Activated CD4-positive, alpha-beta memory T cell treated with anti-CD3 and anti-CD28 coated beads, Interleukin-2, amount 10 ng/mL, durations not matched to agents 7 days and 5 days (primary cell): Measurements from ENCODE around the gene CDH8. TPM values are rescaled to one million over a fixed set of nuclear protein-coding genes. Genes with fewer than 3 reads are reported as not detected.
"Not testable (repeated sequence)": the region's sequence is repeated elsewhere in the genome, so short reads cannot be mapped to it uniquely, and the experiment has no call there.

Experiments
- CTCF ChIA-PET: fragments of 350-600 bp; sonication (Branson Sonifier 250); formaldehyde crosslinking; loops from one replicate; lab custom pipeline; 2021; ENCODE audit warnings: antibody characterized with exemption, inconsistent platforms; lab: Charles Lee
- POLR2A ChIA-PET: fragments of 350-600 bp; sonication (Branson Sonifier 250); formaldehyde crosslinking; loops from one replicate; lab custom pipeline; 2021; ENCODE audit warnings: antibody characterized with exemption; lab: Charles Lee
- DNase-seq: peaks from one replicate; pipeline ENCODE4 v3.0.0-alpha.2; 2020
- H3K27ac Mint-ChIP-seq: one replicate; pipeline ENCODE4 v1.8.0; 2021; ENCODE audit warnings: mild to moderate bottlenecking, mixed read lengths
- H3K27me3 Mint-ChIP-seq: one replicate; pipeline ENCODE4 v1.8.0; 2021; ENCODE audit warnings: mixed read lengths
- H3K36me3 Mint-ChIP-seq: one replicate; pipeline ENCODE4 v1.8.0; 2021; ENCODE audit warnings: low read depth, mixed read lengths
- H3K4me1 Mint-ChIP-seq: one replicate; pipeline ENCODE4 v1.8.0; 2021; ENCODE audit warnings: mixed read lengths
- H3K4me3 Mint-ChIP-seq: one replicate; pipeline ENCODE4 v1.8.0; 2021; ENCODE audit warnings: mild to moderate bottlenecking, mixed read lengths
- H3K9me3 Mint-ChIP-seq: one replicate; pipeline ENCODE4 v1.8.0; 2021; ENCODE audit warnings: mixed read lengths
- total RNA-seq, 2 experiments: library from RNA; stranded (reverse); gene quantifications; one replicate each; pipeline ENCODE4 v1.2.3, GENCODE V29; 2021

Gene CDH8
- total RNA-seq, 2 experiments from 2014 or later = not detected

- no peak overlapping the region for H3K27ac Mint-ChIP-seq
- H3K9me3 Mint-ChIP-seq = peaks cover 6% of the 10 kb centered on the region
- H3K27me3 Mint-ChIP-seq = no peaks in the 10 kb centered on the region
- no peaks in the 10 kb centered on the region for H3K4me1 Mint-ChIP-seq
- H3K4me3 Mint-ChIP-seq = no peak overlapping the region
- ChIA-PET CTCF (no interaction called here), POLR2A (no interaction called here)
- H3K36me3 Mint-ChIP-seq = no peaks in the 10 kb centered on the region
- DNase-seq = no peak
Measured at GRCh38 chr16:61807551-61807950, 228.7 kb downstream of the CDH8 start.

DNA sequence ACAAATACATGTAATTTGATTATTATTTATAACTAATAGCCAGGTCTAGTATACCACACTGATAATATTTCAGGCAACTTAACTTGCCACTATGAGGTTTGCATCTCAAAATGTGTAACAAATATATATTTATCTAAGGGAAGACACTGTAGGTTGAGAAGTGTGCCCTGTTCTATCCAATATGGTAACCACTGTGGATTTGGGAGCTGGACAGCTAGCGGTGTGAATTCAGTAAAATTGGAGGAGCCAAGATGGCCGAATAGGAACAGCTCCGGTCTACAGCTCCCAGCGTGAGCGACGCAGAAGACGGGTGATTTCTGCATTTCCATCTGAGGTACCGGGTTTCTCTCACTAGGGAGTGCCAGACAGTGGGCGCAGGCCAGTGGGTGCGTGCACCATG lies 235.0 kb downstream of the CDH8 start:
- H3K36me3 Mint-ChIP-seq, DNase-seq, H3K4me1 Mint-ChIP-seq, H3K27ac Mint-ChIP-seq, CTCF ChIA-PET, H3K4me3 Mint-ChIP-seq, POLR2A ChIA-PET, H3K27me3 Mint-ChIP-seq: not testable (repeated sequence)
- peaks cover 11% of the 10 kb centered on the region for H3K9me3 Mint-ChIP-seq

DNA sequence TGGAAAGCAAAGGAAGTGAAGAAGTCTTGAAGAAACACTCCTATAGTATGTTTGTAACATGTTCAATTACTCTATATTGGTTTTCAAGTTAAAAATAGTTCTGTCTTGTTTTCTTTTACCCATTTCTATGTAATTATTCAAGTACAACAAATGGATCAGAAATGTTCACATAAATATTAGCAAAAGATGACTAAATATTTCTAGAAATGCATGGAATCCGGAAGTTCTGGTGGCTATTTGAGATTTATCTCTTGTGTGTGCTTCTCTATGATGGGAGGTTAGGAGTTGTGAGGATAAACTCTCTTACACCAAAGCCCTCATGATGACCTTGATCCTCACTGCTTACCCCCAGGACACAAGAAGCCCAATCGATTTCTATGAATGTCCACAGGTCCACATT lies 237.5 kb downstream of the CDH8 start:
- no peak overlapping the region for H3K4me3 Mint-ChIP-seq

DNA sequence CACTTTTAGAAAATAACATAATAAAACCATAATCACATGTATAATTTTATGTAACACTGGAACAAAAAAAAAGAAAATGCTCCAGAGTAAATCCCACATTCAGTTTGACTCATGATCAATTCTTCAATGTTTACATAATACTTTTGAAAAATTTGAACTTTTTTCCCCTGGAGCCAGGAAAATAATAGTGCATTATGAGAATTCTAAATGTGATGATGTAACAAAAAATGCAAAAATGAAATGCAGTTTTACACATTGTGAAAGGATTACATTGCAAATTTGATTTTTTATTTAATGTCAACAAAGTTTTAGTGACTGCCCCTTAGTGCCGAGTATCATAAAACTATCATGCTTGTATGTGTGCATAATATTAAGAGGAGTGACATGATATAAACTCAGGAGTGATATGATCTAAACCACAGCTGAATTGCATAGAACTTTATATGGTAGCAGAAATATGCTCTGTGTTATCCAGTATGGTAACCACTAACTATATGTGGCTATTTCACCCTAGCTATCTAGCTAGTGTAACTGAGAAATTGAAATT lies 238.2 kb downstream of the CDH8 start:
- no peaks in the 10 kb centered on the region for H3K4me1 Mint-ChIP-seq
- no peak for DNase-seq
- H3K9me3 Mint-ChIP-seq = peaks cover 17% of the 10 kb centered on the region
- ChIA-PET CTCF (no interaction called here), POLR2A (no interaction called here)
- H3K4me3 Mint-ChIP-seq = no peak overlapping the region
- H3K36me3 Mint-ChIP-seq = no peaks in the 10 kb centered on the region
- H3K27ac Mint-ChIP-seq = no peak overlapping the region
- H3K27me3 Mint-ChIP-seq = no peaks in the 10 kb centered on the region

More for the DNA sequence above, 237.5 kb downstream of the CDH8 start:
- H3K36me3 Mint-ChIP-seq = no peaks in the 10 kb centered on the region
- no peaks in the 10 kb centered on the region for H3K4me1 Mint-ChIP-seq
- no peak overlapping the region for H3K27ac Mint-ChIP-seq
- peaks cover 11% of the 10 kb centered on the region for H3K9me3 Mint-ChIP-seq
- CTCF ChIA-PET = no interaction called here
- H3K27me3 Mint-ChIP-seq = no peaks in the 10 kb centered on the region
- POLR2A ChIA-PET = no interaction called here
- no peak for DNase-seq

DNA sequence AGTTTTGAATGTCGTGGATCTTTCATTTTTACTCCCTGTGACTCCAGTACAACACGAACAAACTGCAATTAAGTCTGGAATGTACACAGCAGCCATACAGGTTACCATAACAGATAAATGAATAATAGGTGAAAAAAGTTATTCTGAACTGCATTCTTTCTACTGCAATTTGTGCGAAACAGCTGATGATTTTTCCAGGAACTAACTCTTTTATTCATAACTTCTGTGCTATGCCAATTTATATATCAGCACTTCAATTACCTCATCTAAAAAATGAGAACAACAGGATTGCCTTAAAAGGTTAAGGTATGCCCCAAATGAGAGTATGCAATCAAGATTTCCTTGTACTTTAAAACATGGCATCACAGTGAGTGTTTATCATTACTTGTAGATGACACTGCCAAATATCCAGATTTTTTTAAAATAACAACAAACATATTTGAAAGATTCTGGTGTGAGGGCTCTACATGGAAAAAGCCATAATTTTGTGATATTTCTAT lies 238.9 kb downstream of the CDH8 start:
- POLR2A ChIA-PET = no interaction called here
- Mint-ChIP-seq H3K27me3 (no peaks in the 10 kb centered on the region), H3K4me3 (no peak overlapping the region), H3K9me3 (peaks cover 17% of the 10 kb centered on the region), H3K4me1 (no peaks in the 10 kb centered on the region), H3K27ac (no peak overlapping the region), H3K36me3 (no peaks in the 10 kb centered on the region)
- DNase-seq = no peak
- CTCF ChIA-PET = no interaction called here

DNA sequence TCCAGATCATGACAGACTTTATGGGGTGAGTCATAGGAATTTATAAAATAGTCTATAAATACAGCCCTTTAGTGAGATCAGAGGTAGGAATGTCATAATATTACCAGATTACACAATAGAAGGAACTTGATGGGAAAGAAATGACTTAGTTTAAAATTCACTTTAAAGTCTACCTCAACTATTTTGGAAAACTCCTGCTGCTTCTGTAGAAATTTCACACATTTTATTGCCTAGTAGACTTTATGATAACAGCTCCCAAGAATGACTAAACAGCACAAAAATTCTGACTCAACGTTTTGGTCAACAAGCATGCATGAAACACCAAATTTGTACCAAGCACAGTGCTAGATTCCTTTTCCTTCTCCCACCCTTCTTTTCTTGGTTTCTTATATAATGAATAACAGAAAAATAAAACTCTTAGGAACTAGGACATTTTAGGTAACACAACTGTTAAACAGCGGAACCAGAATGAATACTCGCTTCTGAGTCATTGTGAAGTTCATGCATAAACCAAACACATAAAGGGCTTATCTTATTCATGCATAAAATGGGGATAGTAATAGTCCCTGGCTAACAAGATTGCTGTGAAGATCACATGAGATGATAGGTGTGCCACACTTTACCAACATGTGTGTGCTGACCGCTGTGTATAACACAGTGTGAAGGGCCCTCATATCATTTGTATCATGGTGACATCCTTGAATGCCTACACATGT lies 243.9 kb downstream of the CDH8 start:
- H3K27ac Mint-ChIP-seq = no peak overlapping the region
- no peaks in the 10 kb centered on the region for H3K36me3 Mint-ChIP-seq
- ChIA-PET POLR2A (no interaction called here), CTCF (no interaction called here)
- no peaks in the 10 kb centered on the region for H3K4me1 Mint-ChIP-seq
- no peak for DNase-seq
- H3K27me3 Mint-ChIP-seq = no peaks in the 10 kb centered on the region
- no peak overlapping the region for H3K4me3 Mint-ChIP-seq
- H3K9me3 Mint-ChIP-seq = peaks cover 8% of the 10 kb centered on the region

DNA sequence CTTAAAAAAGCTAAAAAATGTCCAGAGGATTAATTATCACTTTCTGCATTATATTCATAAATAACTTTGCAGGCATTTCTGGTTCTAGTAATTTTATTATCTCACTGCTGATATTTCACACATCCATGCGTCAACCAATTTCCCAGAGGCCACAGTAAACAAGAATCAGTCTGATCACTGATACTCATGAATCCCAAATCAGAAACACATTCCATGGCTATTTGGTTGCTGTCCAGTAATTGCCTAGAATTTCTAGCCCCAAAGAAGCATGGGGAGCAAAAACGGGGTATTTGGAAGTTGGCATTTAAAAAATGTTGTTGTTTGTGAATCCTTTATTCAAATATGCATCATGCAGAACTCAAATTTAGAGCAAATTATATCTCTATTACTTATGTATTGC lies 244.8 kb downstream of the CDH8 start:
- no peak overlapping the region for H3K4me3 Mint-ChIP-seq

DNA sequence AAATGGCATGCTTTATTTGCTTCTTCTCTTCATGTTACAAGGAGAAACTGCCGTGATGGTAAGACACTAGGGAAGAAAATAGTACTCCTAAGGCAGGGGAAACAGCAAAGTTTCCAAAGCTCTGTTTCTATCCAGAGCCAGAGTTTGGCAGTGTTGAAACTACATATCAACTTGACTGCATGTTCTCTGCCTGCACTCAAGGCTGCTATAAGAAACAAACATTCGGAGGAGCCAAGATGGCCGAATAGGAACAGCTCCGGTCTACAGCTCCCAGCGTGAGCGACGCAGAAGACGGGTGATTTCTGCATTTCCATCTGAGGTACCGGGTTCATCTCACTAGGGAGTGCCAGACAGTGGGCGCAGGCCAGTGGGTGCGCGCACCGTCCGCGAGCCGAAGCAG lies 254.4 kb downstream of the CDH8 start:
- H3K27ac Mint-ChIP-seq, H3K4me1 Mint-ChIP-seq, H3K4me3 Mint-ChIP-seq, H3K27me3 Mint-ChIP-seq, H3K36me3 Mint-ChIP-seq, H3K9me3 Mint-ChIP-seq, CTCF ChIA-PET, DNase-seq, POLR2A ChIA-PET: not testable (repeated sequence)

More for the DNA sequence above, 244.8 kb downstream of the CDH8 start:
- H3K36me3 Mint-ChIP-seq = no peaks in the 10 kb centered on the region
- no peaks in the 10 kb centered on the region for H3K27me3 Mint-ChIP-seq
- peaks cover 6% of the 10 kb centered on the region for H3K9me3 Mint-ChIP-seq
- H3K27ac Mint-ChIP-seq = no peak overlapping the region
- POLR2A ChIA-PET = no interaction called here
- CTCF ChIA-PET = no interaction called here
- no peaks in the 10 kb centered on the region for H3K4me1 Mint-ChIP-seq
- DNase-seq = no peak

DNA sequence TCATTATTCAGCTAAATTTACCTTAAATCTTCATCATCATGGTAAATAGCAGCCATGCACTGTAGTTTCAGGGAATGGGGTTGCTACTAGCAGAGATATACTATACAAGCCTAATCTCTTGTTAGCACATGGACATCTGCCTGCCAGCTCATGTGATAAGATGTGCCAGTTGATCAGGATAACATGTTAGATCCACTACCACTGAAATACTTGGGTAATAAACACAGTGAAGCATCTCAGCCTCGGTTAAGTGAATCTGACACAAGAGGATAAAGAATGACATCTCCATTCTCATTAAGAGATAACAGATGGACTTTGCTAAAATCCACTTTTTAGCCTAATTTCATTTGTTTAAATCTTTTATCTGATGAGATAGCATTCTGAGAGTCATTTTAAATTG lies 256.1 kb downstream of the CDH8 start:
- DNase-seq = no peak
- POLR2A ChIA-PET = no interaction called here
- peaks cover 7% of the 10 kb centered on the region for H3K9me3 Mint-ChIP-seq

DNA sequence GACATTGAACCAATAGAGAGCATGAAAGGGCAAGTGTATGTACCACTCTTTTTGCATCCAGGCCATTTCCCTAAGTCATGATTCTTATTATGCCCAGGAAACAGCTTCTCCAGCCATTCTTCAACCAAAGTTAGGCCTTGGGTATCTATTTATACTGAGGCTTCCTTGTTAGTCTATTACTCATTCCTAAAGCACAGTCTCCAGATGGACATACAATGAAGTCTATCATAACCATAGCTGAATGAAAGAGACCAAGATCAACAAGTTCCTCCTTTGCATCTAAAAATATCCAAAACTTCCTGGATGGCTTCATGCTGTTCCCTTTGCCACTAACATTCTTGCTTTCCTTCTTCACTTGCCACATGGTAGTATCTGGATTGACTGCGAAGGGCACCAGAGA lies 265.9 kb downstream of the CDH8 start:
- Mint-ChIP-seq H3K4me3 (no peak overlapping the region), H3K27ac (no peak overlapping the region), H3K9me3 (peaks cover 6% of the 10 kb centered on the region), H3K36me3 (no peaks in the 10 kb centered on the region), H3K4me1 (no peaks in the 10 kb centered on the region), H3K27me3 (no peaks in the 10 kb centered on the region)
- CTCF ChIA-PET = no interaction called here
- DNase-seq = no peak
- POLR2A ChIA-PET = no interaction called here

More for the DNA sequence above, 256.1 kb downstream of the CDH8 start:
- Mint-ChIP-seq H3K4me3 (no peak overlapping the region), H3K27me3 (no peaks in the 10 kb centered on the region), H3K36me3 (no peaks in the 10 kb centered on the region), H3K27ac (no peak overlapping the region), H3K4me1 (no peaks in the 10 kb centered on the region)
- CTCF ChIA-PET = interaction anchor here (0.6 kb wide), 1 partner anchor 30 kb away, joined by 3 read pairs; no protein-coding TSS in a partner anchor

DNA sequence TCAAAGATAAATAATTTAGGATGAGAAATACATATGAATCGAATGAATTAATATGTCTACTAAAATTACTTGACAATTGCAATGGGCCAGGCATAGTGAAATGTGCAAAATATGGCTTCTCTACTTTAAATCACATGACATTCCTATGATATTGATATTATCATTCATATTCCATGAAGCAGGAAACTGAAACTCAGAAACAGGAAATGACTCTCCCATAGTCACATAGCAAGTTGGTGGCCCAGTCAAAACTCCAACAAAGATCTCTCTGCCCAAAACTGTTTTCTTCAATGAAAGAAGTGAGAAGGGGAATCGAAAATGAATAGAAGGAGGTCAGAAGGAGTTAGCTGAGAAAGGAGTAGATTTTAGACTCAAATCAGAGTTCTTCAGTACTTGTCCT lies 272.2 kb downstream of the CDH8 start:
- ChIA-PET CTCF (no interaction called here), POLR2A (no interaction called here)
- H3K4me3 Mint-ChIP-seq = no peak overlapping the region
- no peaks in the 10 kb centered on the region for H3K36me3 Mint-ChIP-seq
- DNase-seq = no peak
- H3K27me3 Mint-ChIP-seq = no peaks in the 10 kb centered on the region
- H3K27ac Mint-ChIP-seq = no peak overlapping the region
- H3K9me3 Mint-ChIP-seq = peaks cover 19% of the 10 kb centered on the region
- no peaks in the 10 kb centered on the region for H3K4me1 Mint-ChIP-seq

DNA sequence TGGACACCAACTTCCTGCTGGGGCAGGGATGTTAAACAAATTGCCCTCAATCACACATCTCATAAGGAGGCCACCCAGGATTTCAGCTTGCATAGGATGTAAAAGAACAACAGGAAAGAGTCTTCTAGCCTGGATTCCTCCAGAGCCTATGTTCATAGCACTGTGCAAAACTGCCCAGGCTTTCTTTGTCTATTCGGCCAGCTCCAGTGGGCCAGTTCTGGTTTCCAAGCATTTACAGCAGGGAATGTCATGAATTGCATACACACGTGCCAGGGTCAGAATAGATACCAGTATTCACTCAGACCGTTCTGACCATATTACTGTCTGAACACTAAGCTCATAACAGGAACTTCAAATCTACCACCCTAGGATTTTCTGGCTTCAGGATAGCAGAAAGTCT lies 273.2 kb downstream of the CDH8 start:
- Mint-ChIP-seq H3K27ac (no peak overlapping the region), H3K9me3 (peaks cover 19% of the 10 kb centered on the region), H3K36me3 (no peaks in the 10 kb centered on the region), H3K4me1 (no peaks in the 10 kb centered on the region), H3K4me3 (no peak overlapping the region), H3K27me3 (no peaks in the 10 kb centered on the region)
- ChIA-PET POLR2A (no interaction called here), CTCF (no interaction called here)
- DNase-seq = no peak

DNA sequence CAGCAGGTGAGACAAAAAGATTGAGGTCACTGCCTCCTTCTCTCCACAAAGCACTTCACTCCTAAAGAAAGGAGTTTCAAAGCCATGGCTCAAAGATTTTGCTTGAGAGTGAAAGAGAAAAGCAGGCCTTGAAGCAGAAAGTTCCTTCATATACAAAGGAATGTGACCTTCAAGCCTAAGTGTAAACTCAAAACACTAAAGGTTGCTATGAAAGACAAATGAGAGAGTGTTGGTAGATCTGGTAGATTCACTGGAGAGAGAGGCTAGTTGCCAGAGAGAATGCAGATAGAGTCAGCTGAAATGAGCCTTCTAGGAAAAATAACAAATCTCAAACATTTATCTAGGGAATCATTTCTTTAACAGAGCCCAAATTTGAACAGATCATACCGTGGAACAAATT lies 305.2 kb downstream of the CDH8 start:
- Mint-ChIP-seq H3K9me3 (peaks cover 12% of the 10 kb centered on the region), H3K27ac (no peak overlapping the region), H3K4me1 (no peaks in the 10 kb centered on the region), H3K27me3 (no peaks in the 10 kb centered on the region), H3K4me3 (no peak overlapping the region), H3K36me3 (no peaks in the 10 kb centered on the region)
- ChIA-PET CTCF (no interaction called here), POLR2A (no interaction called here)
- DNase-seq = no peak

DNA sequence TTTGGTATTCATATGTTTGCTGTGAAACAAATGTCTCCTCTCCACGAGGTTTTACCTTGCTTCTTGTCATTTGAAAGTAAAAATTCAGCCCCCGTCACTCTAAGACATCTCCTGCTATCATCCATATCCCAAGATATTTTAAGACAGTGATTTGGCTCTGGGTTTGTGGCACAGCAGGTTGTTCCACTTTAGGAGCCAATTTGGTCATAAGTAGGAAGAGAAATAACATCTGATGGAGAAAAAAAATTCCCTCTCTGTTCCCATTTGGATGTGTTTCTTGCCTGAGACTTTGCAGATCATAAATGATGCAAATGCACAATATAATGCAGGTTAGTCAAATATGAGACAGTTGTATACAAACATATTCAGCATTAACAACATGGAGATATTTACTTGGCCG lies 309.5 kb downstream of the CDH8 start:
- H3K27me3 Mint-ChIP-seq = no peaks in the 10 kb centered on the region
- DNase-seq = no peak
- H3K27ac Mint-ChIP-seq = no peak overlapping the region
- ChIA-PET CTCF (no interaction called here), POLR2A (no interaction called here)
- H3K36me3 Mint-ChIP-seq = no peaks in the 10 kb centered on the region
- H3K4me3 Mint-ChIP-seq = no peak overlapping the region
- H3K4me1 Mint-ChIP-seq = no peaks in the 10 kb centered on the region
- peaks cover 10% of the 10 kb centered on the region for H3K9me3 Mint-ChIP-seq
